ENCODE results near the gene SSTR1.

Gene SSTR1

GRCh38 chr14:38226366-38226765 lies 18.7 kb downstream of the SSTR1 start:
- Histone ChIP-seq H3K36me3 (ENCODE audit: insufficient read depth, low read length) (no peaks in the 10 kb centered on the region), H3K27me3 (ENCODE audit: insufficient read depth, low read length) (no peaks in the 10 kb centered on the region), H3K4me1 (ENCODE audit: insufficient read depth, low read length) (no peaks in the 10 kb centered on the region), H3K9me3 (ENCODE audit: low read length) (no peaks in the 10 kb centered on the region), H3K4me3 (ENCODE audit: low read length) (no peak overlapping the region), H2AFZ (ENCODE audit: low read depth, low read length) (no peak overlapping the region)

GRCh38 chr14:38233218-38233617 lies 25.5 kb downstream of the SSTR1 start:
- Histone ChIP-seq H3K4me3 (ENCODE audit: low read length) (no peak overlapping the region), H3K4me1 (ENCODE audit: insufficient read depth, low read length) (no peaks in the 10 kb centered on the region), H3K9me3 (ENCODE audit: low read length) (no peaks in the 10 kb centered on the region), H3K36me3 (ENCODE audit: insufficient read depth, low read length) (no peaks in the 10 kb centered on the region), H2AFZ (ENCODE audit: low read depth, low read length) (no peak overlapping the region), H3K27me3 (ENCODE audit: insufficient read depth, low read length) (no peaks in the 10 kb centered on the region)

- Histone ChIP-seq H3K9me3 (ENCODE audit: low read length) (no peaks in the 10 kb centered on the region), H3K4me1 (ENCODE audit: insufficient read depth, low read length) (no peaks in the 10 kb centered on the region), H3K36me3 (ENCODE audit: insufficient read depth, low read length) (no peaks in the 10 kb centered on the region), H3K4me3 (ENCODE audit: low read length) (no peak overlapping the region), H3K27me3 (ENCODE audit: insufficient read depth, low read length) (no peaks in the 10 kb centered on the region), H2AFZ (ENCODE audit: low read depth, low read length) (no peak overlapping the region)
These were observed 30.6 kb downstream of the SSTR1 start for GRCh38 chr14:38238332-38238731.

GRCh38 chr14:38238878-38239277 lies 31.2 kb downstream of the SSTR1 start:
- Histone ChIP-seq H3K36me3 (ENCODE audit: insufficient read depth, low read length) (no peaks in the 10 kb centered on the region), H2AFZ (ENCODE audit: low read depth, low read length) (no peak overlapping the region), H3K27me3 (ENCODE audit: insufficient read depth, low read length) (no peaks in the 10 kb centered on the region), H3K4me1 (ENCODE audit: insufficient read depth, low read length) (no peaks in the 10 kb centered on the region), H3K4me3 (ENCODE audit: low read length) (no peak overlapping the region), H3K9me3 (ENCODE audit: low read length) (no peaks in the 10 kb centered on the region)

GRCh38 chr14:38243696-38244240 lies 36.1 kb downstream of the SSTR1 start:
- Histone ChIP-seq H3K9me3 (ENCODE audit: low read length) (no peaks in the 10 kb centered on the region), H3K4me1 (ENCODE audit: insufficient read depth, low read length) (no peaks in the 10 kb centered on the region), H3K36me3 (ENCODE audit: insufficient read depth, low read length) (no peaks in the 10 kb centered on the region), H2AFZ (ENCODE audit: low read depth, low read length) (no peak overlapping the region), H3K4me3 (ENCODE audit: low read length) (no peak overlapping the region), H3K27me3 (ENCODE audit: insufficient read depth, low read length) (no peaks in the 10 kb centered on the region)

- Histone ChIP-seq H3K9me3 (ENCODE audit: low read length) (no peaks in the 10 kb centered on the region), H3K4me3 (ENCODE audit: low read length) (no peak overlapping the region), H2AFZ (ENCODE audit: low read depth, low read length) (no peak overlapping the region), H3K4me1 (ENCODE audit: insufficient read depth, low read length) (no peaks in the 10 kb centered on the region), H3K36me3 (ENCODE audit: insufficient read depth, low read length) (no peaks in the 10 kb centered on the region), H3K27me3 (ENCODE audit: insufficient read depth, low read length) (peaks cover 5% of the 10 kb centered on the region)
These were observed 40.8 kb downstream of the SSTR1 start for GRCh38 chr14:38248321-38249028.

- no peaks in the 10 kb centered on the region for H3K9me3 ChIP-seq (ENCODE audit: low read length)
- H3K4me3 ChIP-seq (ENCODE audit: low read length): no peak overlapping the region
- H3K36me3 ChIP-seq (ENCODE audit: insufficient read depth, low read length): no peaks in the 10 kb centered on the region
- H3K27me3 ChIP-seq (ENCODE audit: insufficient read depth, low read length): peaks cover 23% of the 10 kb centered on the region
- H3K4me1 ChIP-seq (ENCODE audit: insufficient read depth, low read length): no peaks in the 10 kb centered on the region
- H2AFZ ChIP-seq (ENCODE audit: low read depth, low read length): no peak overlapping the region
These were observed 42.6 kb downstream of the SSTR1 start for GRCh38 chr14:38250331-38250730.

GRCh38 chr14:38252066-38252710 lies 44.5 kb downstream of the SSTR1 start:
- Histone ChIP-seq H3K9me3 (ENCODE audit: low read length) (no peaks in the 10 kb centered on the region), H3K4me3 (ENCODE audit: low read length) (no peak overlapping the region), H3K36me3 (ENCODE audit: insufficient read depth, low read length) (no peaks in the 10 kb centered on the region), H3K4me1 (ENCODE audit: insufficient read depth, low read length) (no peaks in the 10 kb centered on the region), H2AFZ (ENCODE audit: low read depth, low read length) (no peak overlapping the region), H3K27me3 (ENCODE audit: insufficient read depth, low read length) (peaks cover 40% of the 10 kb centered on the region)

GRCh38 chr14:38253676-38254075 lies 46.0 kb downstream of the SSTR1 start:
- Histone ChIP-seq H2AFZ (ENCODE audit: low read depth, low read length) (no peak overlapping the region), H3K9me3 (ENCODE audit: low read length) (no peaks in the 10 kb centered on the region), H3K36me3 (ENCODE audit: insufficient read depth, low read length) (no peaks in the 10 kb centered on the region), H3K4me3 (ENCODE audit: low read length) (no peak overlapping the region), H3K27me3 (ENCODE audit: insufficient read depth, low read length) (peaks cover 43% of the 10 kb centered on the region), H3K4me1 (ENCODE audit: insufficient read depth, low read length) (no peaks in the 10 kb centered on the region)

GRCh38 chr14:38254571-38255407 lies 47.1 kb downstream of the SSTR1 start:
- H3K4me3 ChIP-seq (ENCODE audit: low read length): no peak overlapping the region
- H3K36me3 ChIP-seq (ENCODE audit: insufficient read depth, low read length): no peaks in the 10 kb centered on the region
- no peak overlapping the region for H2AFZ ChIP-seq (ENCODE audit: low read depth, low read length)
- no peaks in the 10 kb centered on the region for H3K4me1 ChIP-seq (ENCODE audit: insufficient read depth, low read length)
- peaks cover 43% of the 10 kb centered on the region for H3K27me3 ChIP-seq (ENCODE audit: insufficient read depth, low read length)
- no peaks in the 10 kb centered on the region for H3K9me3 ChIP-seq (ENCODE audit: low read length)

- H3K36me3 ChIP-seq (ENCODE audit: insufficient read depth, low read length): no peaks in the 10 kb centered on the region
- H3K4me3 ChIP-seq (ENCODE audit: low read length): no peak overlapping the region
- no peaks in the 10 kb centered on the region for H3K4me1 ChIP-seq (ENCODE audit: insufficient read depth, low read length)
- no peak overlapping the region for H2AFZ ChIP-seq (ENCODE audit: low read depth, low read length)
- H3K27me3 ChIP-seq (ENCODE audit: insufficient read depth, low read length): peaks cover 43% of the 10 kb centered on the region
- no peaks in the 10 kb centered on the region for H3K9me3 ChIP-seq (ENCODE audit: low read length)
These were observed 47.6 kb downstream of the SSTR1 start for GRCh38 chr14:38255408-38255672.

- Histone ChIP-seq H2AFZ (ENCODE audit: low read depth, low read length) (no peak within 1 kb of the TSS), H3K4me1 (ENCODE audit: insufficient read depth, low read length) (no peaks in the 10 kb centered on the region), H3K9me3 (ENCODE audit: low read length) (no peaks in the 10 kb centered on the region), H3K36me3 (ENCODE audit: insufficient read depth, low read length) (no peaks in the 10 kb centered on the region), H3K4me3 (ENCODE audit: low read length) (no peak within 1 kb of the TSS), H3K27me3 (ENCODE audit: insufficient read depth, low read length) (peaks cover 43% of the 10 kb centered on the region)
These were observed 48.2 kb downstream of the SSTR1 start, which contains the start of gene CLEC14A for GRCh38 chr14:38255673-38256532. Gene CLEC14A (minus strand): TSS chr14:38256093. CDS start chr14:38256022, 71 bp downstream.

All from neuron (in vitro differentiated cells).